Measurements from ENCODE around the gene SCUBE3.

GRCh38 chr6:35288834-35289233 is 75.1 kb downstream of the SCUBE3 start:
- no peak for TF ChIP-seq RAD21 (IDR thresholded peaks at IDR 0.05; ENCODE audit: low read length)
- TF ChIP-seq CTCF (conservative IDR thresholded peaks at IDR 0.05; ENCODE audit: low read depth, low read length): no peak
- no peak for TF ChIP-seq MAFK (IDR thresholded peaks at IDR 0.05; ENCODE audit: low read depth, low read length)
- TF ChIP-seq POLR2A (IDR thresholded peaks at IDR 0.05; ENCODE audit: low read depth, low read length): no peak
- TF ChIP-seq RFX5 (IDR thresholded peaks at IDR 0.05; ENCODE audit: low read depth, low read length): no peak
- TF ChIP-seq CHD1 (IDR thresholded peaks at IDR 0.05; ENCODE audit: low read depth, low read length): no peak
- no peak for TF ChIP-seq BHLHE40 (IDR thresholded peaks at IDR 0.05; ENCODE audit: low read depth, low read length)
- no peak for TF ChIP-seq FOS (IDR thresholded peaks at IDR 0.05; ENCODE audit: low read depth, low read length)
- no peak for TF ChIP-seq MXI1 (IDR thresholded peaks at IDR 0.05; ENCODE audit: borderline replicate concordance, low read depth, low read length)
- no peak for TF ChIP-seq ELK1 (IDR thresholded peaks at IDR 0.05; ENCODE audit: borderline replicate concordance, low read depth, low read length)
- no peak for TF ChIP-seq RCOR1 (IDR thresholded peaks at IDR 0.05; ENCODE audit: insufficient replicate concordance, low read length)

Data from IMR-90 (cell line).